Upper lobe of left lung (tissue), 4 donors: ENCODE data around the gene AP5Z1.

Experiments used
- POLR2A ChIP-seq, 4 donors: fragments of 450-650 bp; IDR thresholded peaks; one replicate each; pipeline ENCODE4 v1.5.1; 2016 to 2017; ENCODE audit warnings: antibody characterized with exemption in 4 of 4, mild to moderate bottlenecking in 2 of 4
- POLR2AphosphoS5 ChIP-seq, 2 donors: sonication (generic); formaldehyde crosslinking; IDR thresholded peaks; one replicate each; pipeline ENCODE4 v1.5.1; 2017; ENCODE audit warnings: antibody characterized with exemption in 2 of 2

GRCh38 chr7:4747746-4748145 lies 27.7 kb upstream of the AP5Z1 start:
- TF ChIP-seq POLR2AphosphoS5 (IDR thresholded peaks at IDR 0.05) = no peak
- no peak for TF ChIP-seq POLR2A (IDR thresholded peaks at IDR 0.05)
